ENCODE data around the gene IQSEC3. TPM values are rescaled to one million over a fixed set of nuclear protein-coding genes. Genes with fewer than 3 reads are reported as not detected.
A peak's percentile ranks its signal among the peaks of the same experiment; 100 is the strongest.
"Not testable (repeated sequence)": the region's sequence is repeated elsewhere in the genome, so short reads cannot be mapped to it uniquely, and the experiment has no call there.

Gene IQSEC3
- total RNA-seq, 1 donor from 2014 or later = 0.86 TPM

DNA sequence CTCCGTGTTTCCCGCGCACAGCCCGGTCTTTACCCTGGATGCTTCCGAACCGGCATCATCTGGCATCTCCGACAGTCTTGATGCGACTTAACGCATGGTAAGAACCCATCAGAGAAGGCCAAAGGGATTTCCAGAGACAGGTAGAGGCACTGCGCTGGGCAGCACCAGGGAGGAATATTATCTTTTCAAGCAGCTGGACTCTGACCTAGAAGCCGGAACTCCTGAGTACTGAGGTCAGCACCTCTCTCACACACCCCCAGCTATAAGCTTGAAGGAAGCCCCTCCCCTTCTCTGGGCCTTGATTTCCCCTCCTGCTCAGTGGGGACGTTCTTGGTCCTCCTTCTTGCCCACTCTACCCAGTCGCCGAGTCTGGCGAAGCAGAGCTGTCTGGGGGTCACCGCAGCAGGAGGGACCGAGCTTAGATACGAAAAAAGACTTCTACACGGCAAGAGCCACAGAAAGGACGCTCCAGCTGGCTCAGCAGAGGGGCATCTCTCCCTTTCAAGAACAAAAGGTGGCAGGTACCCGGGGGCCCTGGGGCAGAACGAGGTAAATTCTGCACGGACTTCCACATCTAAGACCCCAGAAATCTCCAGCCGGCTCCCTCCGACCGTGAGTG lies 10.6 kb downstream of the IQSEC3 start:
- DNase-seq (ENCODE audit: low spot score); intact Hi-C loops (cut with DNase I): not testable (repeated sequence)

- intact Hi-C loops (cut with DNase I) = not testable (repeated sequence)
- DNase-seq (ENCODE audit: low spot score) = peak; percentile 33
These were observed 11.3 kb downstream of the IQSEC3 start for GRCh38 chr12:77769-78383.

DNA sequence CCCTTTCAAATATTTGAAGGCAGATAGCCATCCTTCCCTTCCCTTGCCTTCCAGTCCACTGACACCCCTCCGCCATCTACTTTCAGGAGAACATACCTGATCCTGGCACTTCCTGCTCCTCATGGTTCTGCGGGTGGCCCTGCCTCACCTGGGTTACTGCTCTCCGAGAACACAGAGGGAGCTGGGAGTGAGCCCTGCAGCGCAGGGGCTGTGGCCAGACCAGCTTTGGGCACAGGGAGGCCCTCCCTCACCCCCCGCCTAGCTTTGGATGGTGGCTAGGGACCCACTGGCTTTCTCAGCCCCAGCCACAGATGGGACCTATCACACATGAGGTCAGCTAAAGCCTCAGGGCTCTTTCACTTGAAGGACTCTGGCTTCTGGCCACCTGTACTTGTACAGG lies 12.4 kb downstream of the IQSEC3 start:
- DNase-seq (ENCODE audit: low spot score) = peak; percentile 66
- intact Hi-C loops (cut with DNase I) = no loop called here

GRCh38 chr12:80681-81190 lies 14.2 kb downstream of the IQSEC3 start:
- DNase-seq (ENCODE audit: low spot score) = no peak
- intact Hi-C loops (cut with DNase I) = no loop called here

- intact Hi-C loops (cut with DNase I) = no loop called here
- DNase-seq (ENCODE audit: low spot score) = no peak
These were observed 16.2 kb downstream of the IQSEC3 start for GRCh38 chr12:82740-83139.

- intact Hi-C loops (cut with DNase I) = no loop called here
These were observed 17.5 kb downstream of the IQSEC3 start for GRCh38 chr12:84056-84455.

GRCh38 chr12:85191-85666 lies 18.7 kb downstream of the IQSEC3 start:
- DNase-seq (ENCODE audit: low spot score) = peak; percentile 27
- intact Hi-C loops (cut with DNase I) = no loop called here

More at GRCh38 chr12:84056-84455, 17.5 kb downstream of the IQSEC3 start:
- DNase-seq (ENCODE audit: low spot score) = no peak

- no peak for DNase-seq (ENCODE audit: low spot score)
- intact Hi-C loops (cut with DNase I) = no loop called here
These were observed 20.7 kb downstream of the IQSEC3 start for GRCh38 chr12:87315-87714.

DNA sequence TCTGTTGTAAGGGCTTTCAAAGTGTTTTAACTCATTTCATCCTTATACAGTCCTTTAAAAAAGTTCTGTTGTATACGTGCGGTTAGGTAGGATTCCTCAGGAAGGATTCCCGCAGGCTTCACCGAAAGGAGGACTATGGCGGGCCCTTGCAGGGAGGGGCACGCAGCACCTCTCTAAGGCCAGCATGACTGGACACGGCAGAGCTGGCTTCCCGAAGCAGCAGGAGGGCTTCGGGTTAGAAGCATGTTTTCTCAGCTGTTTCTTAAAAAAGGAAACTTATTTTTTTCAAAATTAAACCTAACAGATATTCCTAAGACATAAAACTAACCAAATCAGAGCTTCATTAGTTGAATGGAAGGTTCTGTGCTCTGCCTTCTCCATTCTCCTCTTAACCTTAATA lies 21.3 kb downstream of the IQSEC3 start:
- no peak for DNase-seq (ENCODE audit: low spot score)
- intact Hi-C loops (cut with DNase I) = no loop called here

GRCh38 chr12:89653-90052 lies 23.1 kb downstream of the IQSEC3 start:
- intact Hi-C loops (cut with DNase I) = no loop called here
- no peak for DNase-seq (ENCODE audit: low spot score)

DNA sequence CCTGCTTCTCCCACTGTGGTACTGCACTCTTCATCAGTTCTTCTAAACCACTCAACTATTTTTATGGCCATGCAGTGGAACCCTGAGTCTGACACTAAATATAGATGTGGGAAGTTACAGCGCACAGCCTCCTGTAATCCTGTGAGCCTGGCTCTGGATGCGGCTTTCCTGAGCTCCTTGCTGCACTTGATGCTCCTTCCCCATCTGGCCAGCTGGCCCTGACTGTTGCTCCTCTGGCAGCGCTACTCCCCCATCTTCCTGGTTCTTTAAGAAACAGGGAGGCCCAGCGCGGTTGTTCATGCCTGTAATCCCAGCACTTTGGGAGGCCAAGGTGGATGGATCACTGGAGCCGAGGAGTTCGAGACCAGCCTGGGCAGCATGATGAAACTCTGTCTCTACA lies 24.6 kb downstream of the IQSEC3 start:
- DNase-seq (ENCODE audit: low spot score) = peak; percentile 6
- intact Hi-C loops (cut with DNase I) = no loop called here

GRCh38 chr12:93266-94005 lies 26.9 kb downstream of the IQSEC3 start:
- DNase-seq (ENCODE audit: low spot score) = peak; percentile 58
- intact Hi-C loops (cut with DNase I) = no loop called here

- no peak for DNase-seq (ENCODE audit: low spot score)
- intact Hi-C loops (cut with DNase I) = no loop called here
These were observed 30.0 kb downstream of the IQSEC3 start for GRCh38 chr12:96543-96942.

DNA sequence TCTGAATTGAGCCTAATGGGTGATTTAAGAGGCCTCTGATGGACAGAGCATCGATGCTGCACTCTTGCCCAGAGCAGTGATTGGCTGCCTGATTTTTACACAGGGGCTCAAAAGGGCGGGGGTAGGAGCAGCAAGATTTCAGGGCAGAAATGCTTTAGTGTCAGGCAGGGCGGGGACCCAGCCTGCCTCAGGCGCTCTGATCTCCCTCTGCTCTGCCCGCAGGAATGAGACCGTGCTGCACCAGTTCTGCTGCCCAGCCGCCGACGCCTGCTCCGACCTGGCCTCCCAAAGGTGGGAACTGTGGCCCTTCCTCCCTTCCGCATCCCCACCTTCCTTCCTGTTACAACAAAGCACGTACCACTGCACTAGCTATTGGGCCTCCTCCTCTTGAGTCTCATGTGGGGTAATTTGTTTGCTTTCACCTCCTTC lies 32.4 kb downstream of the IQSEC3 start:
- DNase-seq (ENCODE audit: low spot score) = no peak
- intact Hi-C loops (cut with DNase I) = no loop called here

DNA sequence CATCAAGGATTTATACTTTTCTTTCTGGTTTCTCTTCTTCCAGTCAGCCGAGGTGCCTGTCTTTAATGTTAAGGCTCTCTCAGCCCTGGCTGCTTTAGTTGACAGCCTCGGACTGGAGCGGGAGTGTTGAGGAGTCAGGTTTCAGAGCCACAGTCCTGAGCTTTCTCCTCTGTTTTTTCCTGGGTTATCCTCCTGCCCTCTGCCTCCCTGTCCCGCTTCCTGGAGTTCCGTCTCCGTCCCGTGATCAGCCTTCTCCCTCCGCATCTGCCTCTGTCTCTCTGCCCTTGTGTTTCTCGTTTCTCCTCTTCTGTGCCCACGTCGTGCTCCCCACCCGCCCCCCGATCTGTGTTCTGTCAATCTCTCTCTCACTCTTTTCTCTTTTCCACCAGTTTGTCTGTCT lies 33.0 kb downstream of the IQSEC3 start:
- intact Hi-C loops (cut with DNase I) = no loop called here
- no peak for DNase-seq (ENCODE audit: low spot score)

GRCh38 chr12:101969-102878 lies 35.7 kb downstream of the IQSEC3 start:
- intact Hi-C loops (cut with DNase I) = no loop called here
- DNase-seq (ENCODE audit: low spot score) = no peak

- intact Hi-C loops (cut with DNase I) = no loop called here
- no peak for DNase-seq (ENCODE audit: low spot score)
These were observed 36.3 kb downstream of the IQSEC3 start for GRCh38 chr12:102879-103168.

DNA sequence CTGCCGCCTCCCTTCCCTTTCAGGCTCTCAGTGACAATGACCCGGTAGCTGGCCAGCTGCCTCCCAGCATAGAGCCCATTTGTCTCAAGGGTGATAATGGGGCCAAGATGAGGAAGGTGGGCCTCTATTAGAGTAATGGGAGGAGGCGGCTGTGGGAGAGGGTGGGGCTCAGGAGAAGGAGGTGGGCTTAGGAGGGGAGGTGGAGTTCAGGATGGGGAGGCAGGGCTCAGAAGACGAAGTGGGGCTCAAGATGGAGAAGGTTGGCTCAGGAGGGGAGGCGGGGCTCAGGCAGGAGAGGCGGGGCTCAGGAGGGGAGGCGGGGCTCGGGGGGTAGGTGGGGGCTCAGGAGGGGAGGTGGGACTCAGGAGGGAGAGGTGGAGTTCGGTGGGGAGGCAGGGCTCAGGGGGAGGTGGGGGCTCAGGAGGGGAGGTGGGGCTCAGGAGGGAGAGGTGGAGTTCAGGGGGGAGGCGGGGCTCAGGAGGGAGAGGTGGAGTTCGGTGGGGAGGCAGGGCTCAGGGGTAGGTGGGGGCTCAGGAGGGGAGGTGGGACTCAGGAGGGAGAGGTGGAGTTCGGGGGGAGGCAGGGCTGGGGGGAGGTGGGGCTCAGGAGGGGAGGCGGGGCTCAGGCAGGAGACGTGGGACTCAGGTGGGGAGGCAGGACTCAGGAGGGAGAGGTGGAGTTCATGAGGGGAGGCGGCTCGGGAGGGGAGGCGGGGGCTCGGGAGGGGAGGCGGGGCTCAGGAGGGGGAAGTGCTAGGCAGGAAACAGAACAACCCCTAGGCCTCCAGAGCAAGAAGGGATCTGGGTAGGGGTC lies 36.8 kb downstream of the IQSEC3 start:
- DNase-seq (ENCODE audit: low spot score) = peak; percentile 10
- intact Hi-C loops (cut with DNase I) = no loop called here

GRCh38 chr12:104551-105081 lies 38.0 kb downstream of the IQSEC3 start:
- peak; percentile 54 for DNase-seq (ENCODE audit: low spot score)
- intact Hi-C loops (cut with DNase I) = no loop called here

Measured in cardiac septum (tissue), 1 donor.